Gastroesophageal sphincter (tissue), 3 donors: ENCODE data around the gene IDNK.

Experiments
- EP300 ChIP-seq: sonication (generic); formaldehyde crosslinking; IDR thresholded peaks from one replicate; pipeline ENCODE4 v1.6.1; 2017; ENCODE audit warnings: antibody characterized with exemption, mild to moderate bottlenecking
- POLR2A ChIP-seq, 2 donors: fragments of 450-650 bp; IDR thresholded peaks; one replicate each; pipeline ENCODE4 v1.6.1; 2017; ENCODE audit warnings: antibody characterized with exemption in 2 of 2, mild to moderate bottlenecking in 2 of 2, moderate library complexity in 1 of 2
- POLR2AphosphoS5 ChIP-seq: sonication (generic); formaldehyde crosslinking; IDR thresholded peaks from one replicate; pipeline ENCODE4 v1.6.1; 2017; ENCODE audit warnings: antibody characterized with exemption
- TF ChIP-seq, protein P1 (sequence below), 4 experiments: fragments of 200-600 bp in 2 of 4; fragments of 450-650 bp in 2 of 4; sonication (generic) in 1 of 4; IDR thresholded peaks; one replicate each; pipeline ENCODE4 v1.5.1; 2017 to 2019; ENCODE audit warnings: antibody characterized with exemption in 4 of 4, mild to moderate bottlenecking in 2 of 4, moderate library complexity in 2 of 4

DNA sequence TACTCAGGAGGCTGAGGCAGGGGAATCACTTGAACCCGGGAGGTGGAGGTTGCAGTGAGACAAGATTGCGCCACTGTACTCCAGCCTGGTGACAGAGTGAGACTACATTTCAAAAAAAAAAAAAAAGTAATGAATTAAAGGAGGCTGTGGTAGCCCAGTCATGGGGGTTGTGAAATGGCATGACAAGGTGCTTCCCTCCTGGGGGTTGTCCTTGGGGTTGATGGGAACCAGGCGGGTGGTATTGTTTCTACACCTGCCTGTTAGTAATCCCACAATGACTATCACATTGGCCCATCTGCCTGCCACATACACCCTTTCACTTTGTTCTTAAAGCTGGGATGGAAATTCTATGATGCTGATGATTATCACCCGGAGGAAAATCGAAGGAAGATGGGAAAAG lies 5.6 kb downstream of the IDNK start:
- TF ChIP-seq POLR2A (IDR thresholded peaks at IDR 0.05) (no peak), EP300 (no peak), POLR2AphosphoS5 (no peak)
- TF ChIP-seq, protein P1, sequence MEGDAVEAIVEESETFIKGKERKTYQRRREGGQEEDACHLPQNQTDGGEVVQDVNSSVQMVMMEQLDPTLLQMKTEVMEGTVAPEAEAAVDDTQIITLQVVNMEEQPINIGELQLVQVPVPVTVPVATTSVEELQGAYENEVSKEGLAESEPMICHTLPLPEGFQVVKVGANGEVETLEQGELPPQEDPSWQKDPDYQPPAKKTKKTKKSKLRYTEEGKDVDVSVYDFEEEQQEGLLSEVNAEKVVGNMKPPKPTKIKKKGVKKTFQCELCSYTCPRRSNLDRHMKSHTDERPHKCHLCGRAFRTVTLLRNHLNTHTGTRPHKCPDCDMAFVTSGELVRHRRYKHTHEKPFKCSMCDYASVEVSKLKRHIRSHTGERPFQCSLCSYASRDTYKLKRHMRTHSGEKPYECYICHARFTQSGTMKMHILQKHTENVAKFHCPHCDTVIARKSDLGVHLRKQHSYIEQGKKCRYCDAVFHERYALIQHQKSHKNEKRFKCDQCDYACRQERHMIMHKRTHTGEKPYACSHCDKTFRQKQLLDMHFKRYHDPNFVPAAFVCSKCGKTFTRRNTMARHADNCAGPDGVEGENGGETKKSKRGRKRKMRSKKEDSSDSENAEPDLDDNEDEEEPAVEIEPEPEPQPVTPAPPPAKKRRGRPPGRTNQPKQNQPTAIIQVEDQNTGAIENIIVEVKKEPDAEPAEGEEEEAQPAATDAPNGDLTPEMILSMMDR (IDR thresholded peaks at IDR 0.05) = no peak
